HepG2 (cell line): ENCODE measurements around the gene METTL1. TPM values are rescaled to one million over a fixed set of nuclear protein-coding genes. Genes with fewer than 3 reads are reported as not detected.

Experiments used
- ARID5B ChIP-seq: IDR thresholded peaks from 2 replicates; pipeline ENCODE4 v1.4.0; 2020; ENCODE audit warnings: mild to moderate bottlenecking, missing genetic modification reagents
- CBX5 ChIP-seq: sonication (generic); formaldehyde crosslinking; IDR thresholded peaks from 2 replicates; pipeline ENCODE4 v1.4.0; 2020; ENCODE audit warnings: missing genetic modification reagents, borderline replicate concordance
- MTERF4 ChIP-seq: sonication (generic); formaldehyde crosslinking; IDR thresholded peaks from 2 replicates; pipeline ENCODE4 v1.8.0; 2023; ENCODE audit warnings: mild to moderate bottlenecking, missing genetic modification reagents
- NFIB ChIP-seq: sonication (generic); formaldehyde crosslinking; IDR thresholded peaks from 2 replicates; pipeline ENCODE4 v1.9.0; 2021; ENCODE audit warnings: missing genetic modification reagents, mild to moderate bottlenecking, borderline replicate concordance
- ZBTB4 ChIP-seq: sonication (generic); formaldehyde crosslinking; IDR thresholded peaks from 2 replicates; pipeline ENCODE4 v1.4.0; 2020; ENCODE audit warnings: missing genetic modification reagents, mild to moderate bottlenecking, borderline replicate concordance
- ZFP36L1 ChIP-seq: sonication (generic); formaldehyde crosslinking; IDR thresholded peaks from 2 replicates; pipeline ENCODE4 v1.8.0; 2022; ENCODE audit warnings: mild to moderate bottlenecking, missing genetic modification reagents, moderate library complexity
- ZNF20 ChIP-seq: sonication (generic); formaldehyde crosslinking; IDR thresholded peaks from 2 replicates; pipeline ENCODE4 v1.4.0; 2020; ENCODE audit warnings: mild to moderate bottlenecking, moderate library complexity, missing genetic modification reagents
- ZNF317 ChIP-seq: sonication (generic); formaldehyde crosslinking; IDR thresholded peaks from 2 replicates; pipeline ENCODE4 v1.5.0; 2020; ENCODE audit warnings: mild to moderate bottlenecking, missing genetic modification reagents
- ZNF530 ChIP-seq: sonication (generic); formaldehyde crosslinking; IDR thresholded peaks from 2 replicates; pipeline ENCODE4 v1.5.0; 2020; ENCODE audit warnings: low read depth, mild to moderate bottlenecking, missing genetic modification reagents
- ZNF614 ChIP-seq: IDR thresholded peaks from 2 replicates; pipeline ENCODE4 v1.6.1; 2018; ENCODE audit warnings: missing biosample characterization, missing genetic modification reagents, inconsistent platforms, borderline replicate concordance
- ZNF773 ChIP-seq: sonication (generic); formaldehyde crosslinking; IDR thresholded peaks from 2 replicates; pipeline ENCODE4 v1.4.0; 2020; ENCODE audit warnings: missing genetic modification reagents, borderline replicate concordance
- polyA plus RNA-seq, 8 experiments: library from polyadenylated mRNA; depleted of rRNA in 3 of 8; stranded (reverse) in 7 of 8; unstranded in 1 of 8; fragments of >200 nt; fragmentation: Illumina TruSeq in 4 of 8; extraction: Trizol in 4 of 8; gene quantifications; 2 replicates each; pipeline versions ENCODE4 v1.2.1 to v1.2.3, GENCODE V29; 2011 to 2016; ENCODE audit warnings: low read depth in 4 of 8, missing spikeins in 1 of 8, mixed read lengths in 1 of 8; ENCODE audit not compliant: insufficient read depth in 1 of 8
- total RNA-seq, 5 experiments: library from RNA; depleted of rRNA; stranded (reverse); fragments of >200 nt; fragmentation: Illumina TruSeq; extraction: Trizol; gene quantifications; 2 replicates each; pipeline ENCODE4 v1.2.3, GENCODE V29; 2016; ENCODE audit warnings: low read depth in 1 of 5
- TF ChIP-seq, protein P1 (sequence below): sonication (generic); formaldehyde crosslinking; IDR thresholded peaks from 2 replicates; pipeline ENCODE4 v1.4.0; 2020; ENCODE audit warnings: missing genetic modification reagents
- TF ChIP-seq, protein P2 (sequence below): sonication (generic); formaldehyde crosslinking; IDR thresholded peaks from 2 replicates; pipeline ENCODE4 v1.9.0; 2021; ENCODE audit warnings: missing genetic modification reagents, borderline replicate concordance

METTL1 gene
- total and polyA plus RNA-seq, 2 of the 13 experiments (the other 11 are each of a cell fraction or from before 2014, with no cell fraction given) = 34.7 to 36.9 TPM

- TF ChIP-seq, protein P1, sequence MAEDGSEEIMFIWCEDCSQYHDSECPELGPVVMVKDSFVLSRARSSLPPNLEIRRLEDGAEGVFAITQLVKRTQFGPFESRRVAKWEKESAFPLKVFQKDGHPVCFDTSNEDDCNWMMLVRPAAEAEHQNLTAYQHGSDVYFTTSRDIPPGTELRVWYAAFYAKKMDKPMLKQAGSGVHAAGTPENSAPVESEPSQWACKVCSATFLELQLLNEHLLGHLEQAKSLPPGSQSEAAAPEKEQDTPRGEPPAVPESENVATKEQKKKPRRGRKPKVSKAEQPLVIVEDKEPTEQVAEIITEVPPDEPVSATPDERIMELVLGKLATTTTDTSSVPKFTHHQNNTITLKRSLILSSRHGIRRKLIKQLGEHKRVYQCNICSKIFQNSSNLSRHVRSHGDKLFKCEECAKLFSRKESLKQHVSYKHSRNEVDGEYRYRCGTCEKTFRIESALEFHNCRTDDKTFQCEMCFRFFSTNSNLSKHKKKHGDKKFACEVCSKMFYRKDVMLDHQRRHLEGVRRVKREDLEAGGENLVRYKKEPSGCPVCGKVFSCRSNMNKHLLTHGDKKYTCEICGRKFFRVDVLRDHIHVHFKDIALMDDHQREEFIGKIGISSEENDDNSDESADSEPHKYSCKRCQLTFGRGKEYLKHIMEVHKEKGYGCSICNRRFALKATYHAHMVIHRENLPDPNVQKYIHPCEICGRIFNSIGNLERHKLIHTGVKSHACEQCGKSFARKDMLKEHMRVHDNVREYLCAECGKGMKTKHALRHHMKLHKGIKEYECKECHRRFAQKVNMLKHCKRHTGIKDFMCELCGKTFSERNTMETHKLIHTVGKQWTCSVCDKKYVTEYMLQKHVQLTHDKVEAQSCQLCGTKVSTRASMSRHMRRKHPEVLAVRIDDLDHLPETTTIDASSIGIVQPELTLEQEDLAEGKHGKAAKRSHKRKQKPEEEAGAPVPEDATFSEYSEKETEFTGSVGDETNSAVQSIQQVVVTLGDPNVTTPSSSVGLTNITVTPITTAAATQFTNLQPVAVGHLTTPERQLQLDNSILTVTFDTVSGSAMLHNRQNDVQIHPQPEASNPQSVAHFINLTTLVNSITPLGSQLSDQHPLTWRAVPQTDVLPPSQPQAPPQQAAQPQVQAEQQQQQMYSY (CRISPR knock-in tag) = peak; percentile 71; the same call in 1 of the 2 replicates
- TF ChIP-seq CBX5 (CRISPR knock-in tag) (no peak; the same call in 1 of the 2 replicates), MTERF4 (CRISPR knock-in tag) (no peak; the same call in 1 of the 2 replicates), ZNF20 (CRISPR knock-in tag) (0 out of 2 replicates have a peak, but pooled peaks have one; percentile 25), ZNF530 (CRISPR knock-in tag) (peak; percentile 71; the same call in 1 of the 2 replicates), ZFP36L1 (CRISPR knock-in tag) (no peak), ARID5B (CRISPR knock-in tag) (no peak), ZNF773 (CRISPR knock-in tag) (no peak), ZNF614 (CRISPR knock-in tag) (0 out of 2 replicates have a peak, but pooled peaks have one; percentile 5), NFIB (CRISPR knock-in tag) (no peak), ZNF317 (CRISPR knock-in tag) (peak; percentile 50; the same call in 1 of the 2 replicates), ZBTB4 (0 out of 2 replicates have a peak, but pooled peaks have one; percentile 10)
- TF ChIP-seq, protein P2, sequence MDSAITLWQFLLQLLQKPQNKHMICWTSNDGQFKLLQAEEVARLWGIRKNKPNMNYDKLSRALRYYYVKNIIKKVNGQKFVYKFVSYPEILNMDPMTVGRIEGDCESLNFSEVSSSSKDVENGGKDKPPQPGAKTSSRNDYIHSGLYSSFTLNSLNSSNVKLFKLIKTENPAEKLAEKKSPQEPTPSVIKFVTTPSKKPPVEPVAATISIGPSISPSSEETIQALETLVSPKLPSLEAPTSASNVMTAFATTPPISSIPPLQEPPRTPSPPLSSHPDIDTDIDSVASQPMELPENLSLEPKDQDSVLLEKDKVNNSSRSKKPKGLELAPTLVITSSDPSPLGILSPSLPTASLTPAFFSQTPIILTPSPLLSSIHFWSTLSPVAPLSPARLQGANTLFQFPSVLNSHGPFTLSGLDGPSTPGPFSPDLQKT (CRISPR knock-in tag) = peak; percentile 25; the same call in 1 of the 2 replicates
Measured at GRCh38 chr12:57772429-57773322, 771 bp upstream of the METTL1 start, which contains the start of gene EEF1AKMT3 (continued).
